ENCODE results near the gene PSMA5. TPM values are rescaled to one million over a fixed set of nuclear protein-coding genes. Genes with fewer than 3 reads are reported as not detected.

PSMA5 gene
- polyA plus RNA-seq, 4 donors = 99.3 to 113 (median 104) TPM

- Histone ChIP-seq H3K4me3 (ENCODE audit: low read depth in 1 of 3, low read length in 3 of 3) (no peak overlapping the region), H3K27ac (ENCODE audit: low read depth in 1 of 3, low read length in 2 of 3) (no peak overlapping the region), H3K36me3 (ENCODE audit: control insufficient read depth in 3 of 3, insufficient read depth in 2 of 3, low read depth in 1 of 3, low read length in 3 of 3) (peaks cover 0 to 4% (median 0%) of the 10 kb centered on the region in 3 donors), H3K9me3 (ENCODE audit: control insufficient read depth in 2 of 2, insufficient read depth in 1 of 2, low read depth in 1 of 2, low read length in 1 of 2) (peaks cover 0 to 3% of the 10 kb centered on the region in 2 donors), H3K27me3 (ENCODE audit: control insufficient read depth in 3 of 3, insufficient read depth in 3 of 3, low read length in 3 of 3) (no peaks in the 10 kb centered on the region), H3K4me1 (ENCODE audit: control insufficient read depth in 3 of 3, insufficient read depth in 2 of 3, low read depth in 1 of 3, low read length in 2 of 3) (peaks cover 2 to 14% (median 6%) of the 10 kb centered on the region in 3 donors)
- WGBS, 3 donors = 96 to 98% (median 98%) methylated on average over 5 of the region's 5 CpGs
- FAIRE-seq = no peak
- no peak for DNase-seq
These were observed 38.0 kb downstream of the PSMA5 start for GRCh38 chr1:109388208-109388711.

GRCh38 chr1:109386054-109386717, 40.1 kb downstream of the PSMA5 start:
- H3K4me3 ChIP-seq (ENCODE audit: low read depth in 1 of 3, low read length in 3 of 3) = no peak overlapping the region
- peaks cover 0 to 3% of the 10 kb centered on the region in 2 donors for H3K9me3 ChIP-seq (ENCODE audit: control insufficient read depth in 2 of 2, insufficient read depth in 1 of 2, low read depth in 1 of 2, low read length in 1 of 2)
- H3K4me1 ChIP-seq (ENCODE audit: control insufficient read depth in 3 of 3, insufficient read depth in 2 of 3, low read depth in 1 of 3, low read length in 2 of 3) = peaks cover 0 to 3% (median 0%) of the 10 kb centered on the region in 3 donors
- no peak overlapping the region for H3K27ac ChIP-seq (ENCODE audit: low read depth in 1 of 3, low read length in 2 of 3)
- FAIRE-seq (no peak), DNase-seq (no peak)
- H3K27me3 ChIP-seq (ENCODE audit: control insufficient read depth in 3 of 3, insufficient read depth in 3 of 3, low read length in 3 of 3) = no peaks in the 10 kb centered on the region
- H3K36me3 ChIP-seq (ENCODE audit: control insufficient read depth in 3 of 3, insufficient read depth in 2 of 3, low read depth in 1 of 3, low read length in 3 of 3) = peaks cover 0 to 4% (median 0%) of the 10 kb centered on the region in 3 donors
- 87 to 92% (median 91%) methylated on average over 2 of the region's 2 CpGs for WGBS, 3 donors

GRCh38 chr1:109385417-109385816, 40.8 kb downstream of the PSMA5 start:
- H3K27ac ChIP-seq (ENCODE audit: low read depth in 1 of 3, low read length in 2 of 3) = no peak overlapping the region
- H3K9me3 ChIP-seq (ENCODE audit: control insufficient read depth in 2 of 2, insufficient read depth in 1 of 2, low read depth in 1 of 2, low read length in 1 of 2) = peaks cover 0 to 3% of the 10 kb centered on the region in 2 donors
- peaks cover 0 to 4% (median 0%) of the 10 kb centered on the region in 3 donors for H3K36me3 ChIP-seq (ENCODE audit: control insufficient read depth in 3 of 3, insufficient read depth in 2 of 3, low read depth in 1 of 3, low read length in 3 of 3)
- H3K4me3 ChIP-seq (ENCODE audit: low read depth in 1 of 3, low read length in 3 of 3) = no peak overlapping the region
- DNase-seq (no peak), FAIRE-seq (no peak)
- H3K4me1 ChIP-seq (ENCODE audit: control insufficient read depth in 3 of 3, insufficient read depth in 2 of 3, low read depth in 1 of 3, low read length in 2 of 3) = peaks cover 0 to 3% (median 0%) of the 10 kb centered on the region in 3 donors
- WGBS, 3 donors = 72 to 77% (median 77%) methylated on average over 2 of the region's 2 CpGs
- H3K27me3 ChIP-seq (ENCODE audit: control insufficient read depth in 3 of 3, insufficient read depth in 3 of 3, low read length in 3 of 3) = no peaks in the 10 kb centered on the region

GRCh38 chr1:109383854-109384253, 42.4 kb downstream of the PSMA5 start:
- no peak overlapping the region for H3K27ac ChIP-seq (ENCODE audit: low read depth in 1 of 3, low read length in 2 of 3)
- peaks cover 0 to 3% (median 0%) of the 10 kb centered on the region in 3 donors for H3K4me1 ChIP-seq (ENCODE audit: control insufficient read depth in 3 of 3, insufficient read depth in 2 of 3, low read depth in 1 of 3, low read length in 2 of 3)
- peaks cover 0 to 3% of the 10 kb centered on the region in 2 donors for H3K9me3 ChIP-seq (ENCODE audit: control insufficient read depth in 2 of 2, insufficient read depth in 1 of 2, low read depth in 1 of 2, low read length in 1 of 2)
- H3K27me3 ChIP-seq (ENCODE audit: control insufficient read depth in 3 of 3, insufficient read depth in 3 of 3, low read length in 3 of 3) = no peaks in the 10 kb centered on the region
- H3K4me3 ChIP-seq (ENCODE audit: low read depth in 1 of 3, low read length in 3 of 3) = no peak overlapping the region
- H3K36me3 ChIP-seq (ENCODE audit: control insufficient read depth in 3 of 3, insufficient read depth in 2 of 3, low read depth in 1 of 3, low read length in 3 of 3) = peaks cover 0 to 2% (median 0%) of the 10 kb centered on the region in 3 donors
- no peak for DNase-seq
- no peak for FAIRE-seq
- 90 to 94% (median 93%) methylated on average over 7 of the region's 7 CpGs for WGBS, 3 donors

- 67 to 73% (median 70%) methylated on average over 2 of the region's 2 CpGs for WGBS, 3 donors
- FAIRE-seq = no peak
- no peak for DNase-seq
- H3K4me1 ChIP-seq (ENCODE audit: control insufficient read depth in 3 of 3, insufficient read depth in 2 of 3, low read depth in 1 of 3, low read length in 2 of 3) = peaks cover 0 to 3% (median 0%) of the 10 kb centered on the region in 3 donors
- H3K27me3 ChIP-seq (ENCODE audit: control insufficient read depth in 3 of 3, insufficient read depth in 3 of 3, low read length in 3 of 3) = no peaks in the 10 kb centered on the region
- H3K27ac ChIP-seq (ENCODE audit: low read depth in 1 of 3, low read length in 2 of 3) = no peak overlapping the region
- peaks cover 0 to 2% (median 0%) of the 10 kb centered on the region in 3 donors for H3K36me3 ChIP-seq (ENCODE audit: control insufficient read depth in 3 of 3, insufficient read depth in 2 of 3, low read depth in 1 of 3, low read length in 3 of 3)
- H3K9me3 ChIP-seq (ENCODE audit: control insufficient read depth in 2 of 2, insufficient read depth in 1 of 2, low read depth in 1 of 2, low read length in 1 of 2) = peaks cover 0 to 3% of the 10 kb centered on the region in 2 donors
- H3K4me3 ChIP-seq (ENCODE audit: low read depth in 1 of 3, low read length in 3 of 3) = no peak overlapping the region
These were observed 43.0 kb downstream of the PSMA5 start for GRCh38 chr1:109383087-109383779.

- H3K4me1 ChIP-seq (ENCODE audit: control insufficient read depth in 3 of 3, insufficient read depth in 2 of 3, low read depth in 1 of 3, low read length in 2 of 3) = peaks cover 0 to 3% (median 0%) of the 10 kb centered on the region in 3 donors
- H3K4me3 ChIP-seq (ENCODE audit: low read depth in 1 of 3, low read length in 3 of 3) = no peak overlapping the region
- DNase-seq (no peak), FAIRE-seq (no peak)
- H3K9me3 ChIP-seq (ENCODE audit: control insufficient read depth in 2 of 2, insufficient read depth in 1 of 2, low read depth in 1 of 2, low read length in 1 of 2) = peaks cover 0 to 3% of the 10 kb centered on the region in 2 donors
- H3K27me3 ChIP-seq (ENCODE audit: control insufficient read depth in 3 of 3, insufficient read depth in 3 of 3, low read length in 3 of 3) = no peaks in the 10 kb centered on the region
- 19 to 55% (median 44%) methylated on average over 2 of the region's 2 CpGs for WGBS, 3 donors
- H3K27ac ChIP-seq (ENCODE audit: low read depth in 1 of 3, low read length in 2 of 3) = no peak overlapping the region
- H3K36me3 ChIP-seq (ENCODE audit: control insufficient read depth in 3 of 3, insufficient read depth in 2 of 3, low read depth in 1 of 3, low read length in 3 of 3) = peaks cover 0 to 2% (median 0%) of the 10 kb centered on the region in 3 donors
These were observed 44.7 kb downstream of the PSMA5 start for GRCh38 chr1:109381573-109381972.

- WGBS, 3 donors = 91 to 95% (median 93%) methylated on average over 3 of the region's 3 CpGs
- peaks cover 0 to 3% (median 0%) of the 10 kb centered on the region in 3 donors for H3K4me1 ChIP-seq (ENCODE audit: control insufficient read depth in 3 of 3, insufficient read depth in 2 of 3, low read depth in 1 of 3, low read length in 2 of 3)
- H3K4me3 ChIP-seq (ENCODE audit: low read depth in 1 of 3, low read length in 3 of 3) = no peak overlapping the region
- H3K36me3 ChIP-seq (ENCODE audit: control insufficient read depth in 3 of 3, insufficient read depth in 2 of 3, low read depth in 1 of 3, low read length in 3 of 3) = no peaks in the 10 kb centered on the region
- no peak overlapping the region for H3K27ac ChIP-seq (ENCODE audit: low read depth in 1 of 3, low read length in 2 of 3)
- no peak for DNase-seq
- peaks cover 0 to 3% of the 10 kb centered on the region in 2 donors for H3K9me3 ChIP-seq (ENCODE audit: control insufficient read depth in 2 of 2, insufficient read depth in 1 of 2, low read depth in 1 of 2, low read length in 1 of 2)
- FAIRE-seq = no peak
- H3K27me3 ChIP-seq (ENCODE audit: control insufficient read depth in 3 of 3, insufficient read depth in 3 of 3, low read length in 3 of 3) = no peaks in the 10 kb centered on the region
These were observed 46.3 kb downstream of the PSMA5 start for GRCh38 chr1:109379907-109380306.

- Histone ChIP-seq H3K9me3 (ENCODE audit: control insufficient read depth in 2 of 2, insufficient read depth in 1 of 2, low read depth in 1 of 2, low read length in 1 of 2) (no peaks in the 10 kb centered on the region), H3K4me3 (ENCODE audit: low read depth in 1 of 3, low read length in 3 of 3) (no peak overlapping the region), H3K4me1 (ENCODE audit: control insufficient read depth in 3 of 3, insufficient read depth in 2 of 3, low read depth in 1 of 3, low read length in 2 of 3) (peaks cover 0 to 3% (median 0%) of the 10 kb centered on the region in 3 donors), H3K36me3 (ENCODE audit: control insufficient read depth in 3 of 3, insufficient read depth in 2 of 3, low read depth in 1 of 3, low read length in 3 of 3) (no peaks in the 10 kb centered on the region), H3K27ac (ENCODE audit: low read depth in 1 of 3, low read length in 2 of 3) (no peak overlapping the region), H3K27me3 (ENCODE audit: control insufficient read depth in 3 of 3, insufficient read depth in 3 of 3, low read length in 3 of 3) (no peaks in the 10 kb centered on the region)
- WGBS, 3 donors = 84 to 92% (median 91%) methylated on average over 3 of the region's 3 CpGs
- DNase-seq (no peak), FAIRE-seq (no peak)
These were observed 46.8 kb downstream of the PSMA5 start for GRCh38 chr1:109379422-109379821.
